NK-92 treated with Interleukin-12 subunit alpha and Interleukin-12 subunit beta, amount 100 ng/mL, for 24 hours (cell line): Measurements from ENCODE around the gene PIP4K2B.

ENCODE experiments used
- DNase-seq: peaks from one replicate; lab custom pipeline; 2025; lab: John Stamatoyannopoulos, UW

Gene PIP4K2B

DNA sequence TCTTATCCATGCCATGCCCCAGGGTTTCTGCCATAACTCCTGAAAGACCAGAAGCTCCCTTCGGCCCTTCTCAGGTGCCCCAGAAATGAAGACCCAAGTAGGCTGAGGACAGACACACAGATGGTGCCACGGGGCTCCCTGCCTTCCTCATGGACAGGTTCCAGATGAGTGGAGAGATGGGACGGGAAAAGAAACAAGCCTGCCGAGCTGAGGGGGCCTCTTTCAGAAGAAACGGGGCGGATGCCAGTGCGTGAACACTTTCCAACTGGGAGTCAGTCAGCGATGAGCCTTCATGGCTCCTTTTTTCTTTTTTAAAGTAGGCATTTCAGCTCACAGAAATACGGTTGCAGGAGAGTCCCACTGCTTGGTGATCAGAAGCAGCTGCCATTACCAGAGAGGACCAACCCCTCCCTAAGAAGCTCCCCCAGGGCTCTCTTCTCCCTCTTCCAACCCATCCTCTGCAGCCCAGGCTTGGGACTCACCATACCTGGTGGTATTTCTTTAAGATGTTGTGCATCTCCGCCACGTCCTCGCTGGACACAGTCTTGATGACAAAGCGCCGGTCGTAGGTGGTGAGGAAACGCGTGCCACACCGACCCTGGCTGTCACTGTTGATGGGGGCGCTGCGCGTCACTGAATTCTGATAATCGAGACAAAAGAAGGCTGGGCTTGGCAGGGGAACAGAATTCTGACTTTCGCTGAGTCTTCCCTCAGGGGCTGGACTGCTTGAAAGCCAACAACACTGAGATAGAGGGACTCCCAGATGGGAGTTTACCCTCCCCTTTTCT is 19.2 kb downstream of the PIP4K2B start:
- DNase-seq: no peak

DNA sequence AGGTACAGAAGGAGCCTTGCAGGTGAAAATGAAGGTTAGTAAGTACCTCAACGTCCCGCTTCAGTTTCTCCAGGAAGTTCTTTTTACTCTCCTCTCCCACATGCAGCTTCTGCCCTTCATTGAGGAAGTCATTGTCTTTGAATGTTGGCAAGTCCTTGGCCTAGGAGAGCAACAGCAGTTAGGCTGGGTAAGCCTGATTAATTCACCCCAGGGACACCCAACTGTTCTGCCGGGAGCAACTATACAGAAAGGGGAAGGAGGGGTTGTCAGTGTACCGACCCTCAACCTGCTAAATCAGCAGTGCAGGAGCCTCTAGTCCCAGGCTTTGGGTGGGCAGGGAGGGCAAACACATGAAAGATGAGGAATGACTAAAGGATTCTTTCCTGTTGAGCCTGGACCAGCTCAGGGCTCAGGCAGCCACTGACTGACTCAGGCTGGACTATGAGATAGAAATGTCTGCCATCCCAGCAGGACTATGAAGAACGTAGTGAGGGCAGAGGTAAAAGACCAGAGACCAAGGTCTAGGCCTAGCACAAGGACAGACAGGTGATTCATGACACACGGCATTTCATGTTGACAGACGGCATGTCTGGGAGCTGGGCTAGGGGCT is 21.6 kb downstream of the PIP4K2B start:
- DNase-seq: no peak

DNA sequence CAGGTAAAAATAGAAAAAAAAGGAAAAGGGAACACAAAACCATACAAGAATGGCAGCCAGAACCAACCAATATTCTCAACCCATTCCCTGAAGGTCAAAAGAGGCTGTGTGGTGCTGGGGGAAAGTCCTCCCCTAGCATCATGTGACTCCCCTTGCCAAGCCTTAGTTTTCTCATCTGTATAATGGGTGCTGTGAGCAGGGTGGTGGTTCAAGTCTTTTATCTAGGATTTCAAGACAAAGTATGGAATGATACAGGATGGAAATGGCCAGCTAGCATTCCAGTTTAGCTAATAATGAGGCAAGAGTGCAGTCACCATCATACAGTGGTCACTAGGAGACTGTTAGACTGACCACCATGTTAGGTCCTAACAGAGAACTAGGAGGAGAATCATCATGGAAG is 26.1 kb downstream of the PIP4K2B start:
- no peak for DNase-seq

DNA sequence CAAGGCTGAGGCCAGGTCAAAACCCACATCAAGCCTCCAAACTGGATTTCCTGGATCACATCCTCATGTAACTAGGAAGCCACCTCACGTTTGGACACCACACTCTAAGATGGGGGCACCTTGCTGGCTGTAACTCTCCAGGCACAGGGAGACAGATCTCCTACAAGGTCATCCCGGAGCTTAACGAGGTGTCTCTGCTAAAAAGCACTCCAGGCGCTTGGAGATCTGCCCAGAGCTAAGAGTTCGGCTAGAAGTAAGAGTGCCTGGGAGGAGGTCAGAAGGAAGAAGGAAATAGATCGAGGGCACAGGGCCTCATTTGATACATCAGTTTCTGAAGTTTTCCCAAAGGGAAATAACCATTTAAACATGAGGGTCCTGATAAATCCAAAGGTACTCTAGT is 30.9 kb downstream of the PIP4K2B start:
- DNase-seq: no peak

DNA sequence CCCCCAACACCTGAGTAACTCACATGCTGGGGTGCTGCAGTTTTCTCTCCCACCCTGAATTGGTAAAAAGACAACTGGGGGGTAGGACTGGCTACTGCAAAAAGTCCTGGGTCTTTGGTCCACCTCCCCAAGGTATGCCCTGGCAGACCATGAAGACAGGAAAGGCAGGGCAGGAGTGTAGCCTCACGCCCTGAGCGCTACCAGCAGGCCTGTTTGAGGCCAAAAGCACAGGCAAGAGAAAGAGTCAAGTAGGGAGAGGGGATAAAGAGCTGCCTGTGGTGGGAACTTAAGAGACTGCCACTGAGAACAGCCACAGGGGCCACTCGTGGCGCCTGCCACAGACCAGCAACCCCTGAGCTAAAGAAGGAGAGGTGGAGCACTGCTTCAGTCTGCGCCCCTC is 33.0 kb downstream of the PIP4K2B start:
- no peak for DNase-seq

DNA sequence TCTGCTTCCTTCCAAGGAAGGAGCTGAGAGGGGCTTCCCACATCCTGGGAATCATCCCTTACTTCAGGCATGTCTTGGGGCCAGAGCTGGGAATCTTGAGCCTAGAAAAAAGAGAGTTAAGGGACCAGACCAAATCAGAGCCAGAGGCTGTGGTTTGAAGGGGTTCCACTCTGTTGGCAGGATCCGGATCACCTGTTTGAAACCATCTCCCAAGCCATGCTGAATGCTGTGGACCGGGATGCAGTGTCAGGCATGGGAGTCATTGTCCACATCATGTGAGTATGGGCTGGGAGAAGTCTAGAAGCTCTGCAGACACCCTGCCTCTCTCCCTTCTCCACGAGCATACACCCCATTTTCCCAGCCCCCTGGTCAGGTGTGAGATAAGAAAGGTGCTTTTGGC is 37.1 kb downstream of the PIP4K2B start:
- no peak for DNase-seq

DNA sequence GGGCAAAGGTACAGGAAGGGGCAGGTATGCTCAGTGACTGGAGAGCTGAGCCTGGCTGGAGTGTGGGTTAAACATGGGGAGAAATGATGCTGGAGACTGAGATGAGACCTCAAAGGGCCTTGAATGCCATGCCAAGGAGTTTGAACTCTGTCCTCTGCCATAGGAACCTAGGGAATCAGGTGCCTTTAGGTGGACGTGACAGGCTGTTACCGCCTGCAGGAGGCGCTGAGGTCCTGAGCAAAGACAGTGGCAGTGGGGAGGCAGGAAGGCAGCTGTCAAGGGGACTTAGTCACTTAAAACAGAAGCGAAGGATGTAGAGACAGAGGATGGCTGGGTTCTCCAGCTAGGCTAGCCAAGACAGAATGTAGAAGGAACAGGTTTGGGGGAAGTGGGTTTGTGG is 37.7 kb downstream of the PIP4K2B start:
- DNase-seq: no peak

DNA sequence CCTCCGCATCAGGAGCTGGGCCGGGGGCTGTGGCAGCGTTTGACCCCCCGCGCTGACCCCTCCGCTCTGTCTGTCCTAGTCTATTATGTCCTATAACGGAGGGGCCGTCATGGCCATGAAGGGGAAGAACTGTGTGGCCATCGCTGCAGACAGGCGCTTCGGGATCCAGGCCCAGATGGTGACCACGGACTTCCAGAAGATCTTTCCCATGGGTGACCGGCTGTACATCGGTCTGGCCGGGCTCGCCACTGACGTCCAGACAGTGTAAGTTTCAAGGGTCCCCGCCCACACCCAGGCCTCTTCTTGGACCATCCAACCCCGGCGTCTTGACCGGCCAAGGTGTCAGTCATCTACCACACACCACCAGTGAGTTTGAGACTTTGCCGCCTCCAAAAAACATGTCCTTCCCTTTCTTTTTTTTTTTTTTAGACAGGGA is 46.3 kb downstream of the PIP4K2B start:
- DNase-seq: no peak

DNA sequence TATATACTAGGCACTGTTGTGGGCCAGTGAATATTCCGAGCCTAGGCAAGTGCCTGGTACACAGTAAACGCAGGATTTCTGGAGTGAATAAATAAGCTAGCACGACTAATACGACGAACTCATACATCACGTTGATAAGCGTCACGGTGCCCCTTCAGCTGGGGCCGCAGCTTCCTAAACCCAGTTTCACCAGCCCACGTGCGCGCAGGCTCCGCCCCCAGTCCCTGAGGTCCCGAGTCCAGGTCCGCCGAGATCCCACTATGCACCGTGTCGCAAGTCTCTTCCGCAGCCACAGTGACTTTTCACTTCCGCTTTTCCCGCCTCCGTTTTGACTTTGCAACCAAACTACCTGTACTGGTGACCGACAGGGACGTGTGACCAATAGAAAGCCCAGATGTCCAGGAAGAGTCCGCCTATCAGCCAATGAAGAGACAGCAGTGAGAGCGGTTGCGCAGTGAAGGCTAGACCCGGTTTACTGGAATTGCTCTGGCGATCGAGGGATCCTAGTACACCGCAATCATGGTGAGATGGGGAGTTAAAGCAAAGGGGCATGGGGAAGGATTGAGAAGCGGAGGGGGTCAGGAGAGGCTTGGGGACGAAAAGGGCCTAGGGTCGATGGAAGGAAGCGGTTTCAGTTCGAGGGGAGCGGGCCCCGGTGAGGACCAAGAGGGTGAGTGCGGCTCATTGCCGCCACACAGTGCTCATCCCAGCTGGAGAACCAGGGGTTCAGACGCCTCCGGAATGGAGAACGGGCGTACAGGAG is 46.9 kb downstream of the PIP4K2B start, which contains the start of gene PSMB3:
PSMB3 (plus strand) TSS at position 434 of the 763 bp plus-strand sequence; CDS start at position 520, 86 bp downstream.
- peak; percentile 96 for DNase-seq

DNA sequence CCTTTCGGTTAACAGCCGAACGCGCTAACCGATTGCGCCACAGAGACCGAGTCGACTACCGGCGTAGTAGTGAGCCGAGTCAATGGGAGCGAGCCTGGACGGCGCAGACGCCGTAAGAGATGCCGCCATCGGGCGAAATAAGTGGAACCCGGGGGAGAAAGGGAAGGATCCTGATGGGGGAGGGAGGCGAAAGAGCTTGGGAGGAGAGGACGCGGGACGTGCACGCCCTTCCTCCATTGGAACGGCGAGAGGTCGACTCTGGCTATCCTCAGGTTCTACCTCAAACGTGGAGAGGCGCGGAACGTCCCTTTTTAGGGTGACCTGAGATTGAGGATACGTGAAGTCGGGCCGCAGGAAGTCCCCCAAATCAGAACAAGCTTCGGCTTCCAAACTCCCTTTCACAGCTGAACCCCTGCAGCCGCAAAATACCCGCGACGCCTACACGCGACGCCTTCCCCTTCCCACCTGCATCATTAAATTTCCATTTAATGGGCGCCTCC is 47.5 kb downstream of the PIP4K2B start:
- DNase-seq: peak; percentile 71

DNA sequence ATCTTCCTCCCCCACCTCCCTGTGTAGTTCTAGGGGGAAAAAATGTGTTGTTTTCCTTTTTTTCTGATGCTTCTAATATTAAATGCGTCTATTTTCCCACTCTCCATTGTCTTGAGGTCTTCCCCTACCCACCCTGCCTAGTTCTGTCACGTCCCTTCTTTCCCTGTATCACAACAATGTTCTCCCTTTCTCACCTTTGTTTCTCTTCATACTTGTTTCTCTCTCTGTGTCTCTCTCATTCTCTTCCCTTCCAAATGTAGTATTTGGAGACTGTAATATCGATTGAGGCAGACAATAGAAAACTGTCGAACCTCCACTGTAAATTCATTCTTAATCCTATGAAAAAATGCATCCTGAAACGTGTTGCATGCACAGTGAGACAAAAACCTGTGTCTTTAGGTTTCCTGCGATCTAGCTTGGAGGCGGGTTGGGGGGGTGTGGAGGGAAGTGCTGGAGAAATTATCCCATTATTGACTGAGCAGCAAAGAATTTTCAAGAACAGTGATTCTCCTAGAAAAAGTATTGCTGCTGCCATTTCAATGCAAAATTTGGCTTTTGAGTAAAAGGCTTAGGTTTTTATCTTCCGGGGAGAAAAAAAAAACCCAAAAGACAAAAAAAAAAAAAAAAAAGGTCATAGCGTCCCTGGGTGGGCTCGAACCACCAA is 48.1 kb downstream of the PIP4K2B start:
- no peak for DNase-seq

DNA sequence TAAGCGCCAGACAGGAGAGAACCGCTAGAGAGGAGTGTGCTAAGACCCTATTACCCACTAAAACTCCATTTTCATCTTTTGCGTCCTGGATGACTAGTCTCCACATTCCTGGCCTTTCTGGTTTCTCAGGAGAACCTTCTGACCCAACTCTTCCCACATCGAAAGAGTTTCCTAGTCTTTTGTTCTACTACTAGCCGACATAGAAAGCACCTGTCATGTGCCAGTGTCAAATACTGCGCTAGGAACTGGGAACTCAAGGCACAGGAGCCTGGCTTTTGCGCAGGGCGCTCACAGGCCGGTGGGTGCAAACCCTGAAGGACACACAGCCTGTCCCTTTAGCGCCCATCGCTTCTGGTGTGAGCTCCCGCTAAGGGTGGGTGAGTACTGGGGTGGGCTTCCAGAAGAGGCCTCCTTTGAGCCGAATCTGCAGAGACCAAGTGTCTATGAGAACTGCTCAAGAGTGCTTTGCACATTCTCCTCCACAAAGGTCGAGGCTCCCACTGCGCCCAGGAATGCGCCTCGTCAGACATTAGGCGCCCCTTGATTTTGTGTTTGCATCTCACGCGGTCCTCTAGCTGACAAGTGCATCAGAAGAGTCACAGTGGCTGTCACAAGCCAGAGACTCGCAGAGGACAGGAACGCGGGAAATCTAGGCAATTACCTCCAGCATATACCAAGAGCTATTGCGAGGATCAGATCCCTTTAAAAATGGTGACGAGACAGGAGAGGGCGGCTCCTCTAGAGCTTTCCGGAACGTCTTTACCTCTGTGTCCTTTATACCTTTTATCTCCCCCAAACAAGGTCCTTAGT is 48.8 kb downstream of the PIP4K2B start:
- DNase-seq: no peak

DNA sequence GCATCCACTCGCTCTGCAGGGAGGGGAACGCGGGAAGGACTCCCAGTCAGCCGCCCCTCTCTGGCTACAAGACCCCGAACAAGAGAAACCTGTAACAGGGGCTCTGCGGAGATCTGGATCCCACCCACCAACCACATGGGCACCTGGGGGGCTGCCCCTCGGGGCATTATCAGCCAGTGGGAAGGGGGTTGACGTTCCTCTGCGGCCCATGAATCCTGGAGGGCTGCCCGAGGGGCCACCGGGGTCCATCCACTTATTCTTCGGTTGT is 49.4 kb downstream of the PIP4K2B start:
- DNase-seq: no peak

DNA sequence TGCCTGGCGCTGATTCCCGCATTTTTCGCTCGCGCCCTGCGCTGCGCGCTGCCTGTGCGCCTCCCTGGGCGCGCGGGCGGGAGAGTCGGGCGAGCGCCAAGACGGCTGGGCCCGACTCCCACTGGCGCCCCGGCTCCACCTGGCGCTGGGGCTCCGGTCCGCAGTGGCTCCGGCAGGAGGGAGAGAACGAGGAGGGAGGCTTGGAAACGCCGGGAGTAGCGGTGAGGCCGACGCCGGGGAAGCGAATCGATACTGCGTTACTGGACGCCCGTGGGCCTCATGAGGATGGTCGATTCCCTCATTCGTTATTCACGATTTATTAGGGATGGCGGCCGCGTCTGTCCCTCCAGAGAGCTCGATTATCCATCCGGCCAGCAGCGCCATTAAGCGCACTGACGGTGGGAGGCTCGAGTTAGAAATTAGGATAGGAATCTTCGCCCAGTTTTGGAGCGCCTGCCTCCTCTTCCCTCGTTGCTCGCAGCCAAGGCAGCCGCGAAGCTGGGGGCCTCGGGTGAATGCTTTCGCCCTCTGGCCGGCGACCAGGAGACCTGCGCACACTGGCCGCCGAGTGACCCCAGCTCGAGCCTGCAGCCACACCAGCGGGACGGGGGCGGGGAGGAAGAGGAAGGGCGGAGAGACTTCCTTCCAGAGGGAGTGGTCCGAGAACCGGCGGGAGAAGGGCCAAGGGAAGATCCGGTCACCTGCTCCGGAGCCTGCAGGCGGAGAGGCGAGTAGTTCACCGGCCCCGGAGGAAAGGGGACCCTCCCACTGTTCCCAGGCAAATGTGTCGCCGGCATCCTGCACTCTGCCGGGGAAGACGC is 49.9 kb downstream of the PIP4K2B start:
- DNase-seq: no peak

DNA sequence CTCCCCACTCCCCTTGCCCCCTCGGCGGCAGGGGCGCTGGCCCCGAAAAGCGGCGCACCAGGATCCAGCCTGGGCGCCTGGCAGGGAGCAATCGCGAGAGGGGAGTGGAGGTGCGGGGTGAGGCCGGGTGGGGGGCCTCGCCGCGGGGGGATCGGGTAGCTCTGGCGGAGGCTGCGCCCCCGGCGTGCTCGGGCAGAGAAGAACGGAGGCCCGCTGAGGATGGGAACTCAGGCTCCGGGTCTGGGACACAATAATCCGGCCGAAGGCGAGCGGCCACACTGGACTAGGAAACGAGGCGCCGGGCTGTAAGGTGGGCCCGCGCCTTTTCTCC is 50.5 kb downstream of the PIP4K2B start:
- no peak for DNase-seq

DNA sequence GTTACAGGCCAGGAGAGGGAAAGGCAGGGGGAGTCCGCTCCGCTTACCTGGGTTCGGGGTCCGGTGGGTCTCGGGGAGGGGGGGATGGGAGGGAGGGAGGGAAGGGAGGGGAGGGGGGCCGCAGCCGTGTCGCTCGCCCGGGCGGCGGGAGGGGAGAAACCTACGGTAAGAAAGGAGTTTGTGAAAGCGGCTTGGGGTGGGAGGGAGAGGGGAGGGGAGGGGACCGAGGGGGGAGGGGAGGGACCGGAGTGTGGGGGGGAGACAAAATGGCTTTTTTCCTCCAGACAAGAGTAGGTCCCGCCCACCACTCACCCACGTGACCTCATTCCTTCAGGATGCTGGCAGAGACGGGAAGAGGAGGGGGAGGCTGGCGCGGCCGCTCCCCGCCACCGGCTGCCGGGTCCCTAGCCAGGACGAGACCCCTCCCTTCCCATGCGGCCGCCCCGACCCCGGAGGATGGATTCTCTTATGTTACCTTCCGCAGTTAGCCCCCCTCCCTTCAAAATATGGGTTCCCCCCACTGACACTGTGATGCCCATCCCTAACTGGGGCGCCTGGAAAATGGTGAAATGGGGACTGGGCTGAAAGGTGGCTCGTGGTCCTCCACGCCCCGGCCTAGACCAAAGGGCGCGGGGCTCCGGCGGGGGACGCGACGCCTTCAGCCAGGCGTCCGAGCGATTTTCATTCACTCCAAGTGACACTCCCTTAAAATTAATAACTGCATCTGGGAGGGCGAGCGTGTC is 51.0 kb downstream of the PIP4K2B start, which contains the start of gene PCGF2:
PCGF2 (minus strand) TSS at position 188 of the 743 bp plus-strand sequence. CDS start 7,934 bp downstream, outside the sequence.
- DNase-seq: peak; percentile 18

DNA sequence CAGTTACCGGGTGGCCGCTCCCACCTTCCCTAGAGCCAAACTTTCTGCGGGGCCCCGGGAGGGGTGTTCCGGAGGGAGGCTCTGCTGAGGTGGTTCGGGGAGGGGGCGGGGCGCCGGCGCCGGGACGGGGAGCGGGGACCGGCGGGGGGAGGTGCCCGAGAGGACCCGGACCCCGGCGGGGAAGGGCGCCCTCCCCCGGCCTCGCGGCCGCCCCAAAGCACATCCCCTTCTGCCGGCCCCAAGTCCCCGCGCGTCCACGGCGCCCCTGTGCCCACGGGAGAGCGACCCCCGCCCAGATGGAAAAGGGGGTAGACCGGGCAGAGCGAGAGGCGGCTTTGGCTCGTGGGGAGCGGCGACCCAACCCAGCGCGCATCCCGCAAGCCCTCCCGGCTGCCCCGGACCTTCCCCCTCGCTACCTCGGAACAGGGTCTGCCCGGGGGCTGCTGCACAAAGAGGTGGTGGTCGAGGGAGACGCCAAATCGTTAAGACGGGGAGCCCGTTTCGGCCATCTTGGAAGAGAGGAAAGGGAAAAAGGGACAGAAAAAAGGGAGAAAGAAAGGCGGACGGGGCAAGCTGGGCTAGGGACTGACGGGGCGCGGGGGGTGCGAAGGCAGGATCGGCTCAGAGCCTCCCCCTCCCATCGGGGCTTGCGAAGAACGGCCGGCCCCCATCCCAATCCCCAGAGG is 51.8 kb downstream of the PIP4K2B start:
- no peak for DNase-seq

DNA sequence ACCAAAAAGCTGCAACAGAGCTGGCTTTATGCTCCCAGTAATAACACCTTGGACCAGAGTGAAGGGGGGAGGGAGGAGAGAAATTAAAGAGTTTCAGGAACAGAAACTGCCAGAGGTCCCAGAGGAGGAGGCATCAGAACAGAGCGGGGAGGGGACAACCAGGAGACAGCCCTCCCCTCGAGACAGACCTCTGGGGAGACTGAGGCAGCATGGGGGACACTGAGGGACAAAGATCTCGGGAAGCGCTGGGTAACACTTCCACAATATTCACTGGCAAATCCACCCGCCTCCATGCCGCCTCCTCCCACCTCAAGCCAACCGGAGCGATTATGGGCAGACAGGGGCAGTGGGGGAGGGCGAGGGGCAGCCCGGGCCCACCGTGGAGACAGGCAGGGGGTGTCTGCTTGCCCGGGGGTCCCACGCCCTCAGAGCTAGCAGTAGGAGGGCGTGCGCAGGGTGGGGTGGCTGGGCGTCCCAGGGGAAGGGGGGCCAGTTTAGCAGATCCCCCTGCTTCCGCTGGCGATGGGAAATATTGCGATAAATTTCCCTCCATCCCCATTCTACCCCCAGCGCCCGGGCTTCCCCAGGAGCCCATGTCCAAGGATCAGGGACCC is 52.4 kb downstream of the PIP4K2B start:
- no peak for DNase-seq
